ENCODE results near the gene VPS37C. TPM values are rescaled to one million over a fixed set of nuclear protein-coding genes. Genes with fewer than 3 reads are reported as not detected.
A peak's percentile ranks its signal among the peaks of the same experiment; 100 is the strongest.

VPS37C gene
- total RNA-seq, 1 donor from 2014 or later: 30.2 TPM

DNA sequence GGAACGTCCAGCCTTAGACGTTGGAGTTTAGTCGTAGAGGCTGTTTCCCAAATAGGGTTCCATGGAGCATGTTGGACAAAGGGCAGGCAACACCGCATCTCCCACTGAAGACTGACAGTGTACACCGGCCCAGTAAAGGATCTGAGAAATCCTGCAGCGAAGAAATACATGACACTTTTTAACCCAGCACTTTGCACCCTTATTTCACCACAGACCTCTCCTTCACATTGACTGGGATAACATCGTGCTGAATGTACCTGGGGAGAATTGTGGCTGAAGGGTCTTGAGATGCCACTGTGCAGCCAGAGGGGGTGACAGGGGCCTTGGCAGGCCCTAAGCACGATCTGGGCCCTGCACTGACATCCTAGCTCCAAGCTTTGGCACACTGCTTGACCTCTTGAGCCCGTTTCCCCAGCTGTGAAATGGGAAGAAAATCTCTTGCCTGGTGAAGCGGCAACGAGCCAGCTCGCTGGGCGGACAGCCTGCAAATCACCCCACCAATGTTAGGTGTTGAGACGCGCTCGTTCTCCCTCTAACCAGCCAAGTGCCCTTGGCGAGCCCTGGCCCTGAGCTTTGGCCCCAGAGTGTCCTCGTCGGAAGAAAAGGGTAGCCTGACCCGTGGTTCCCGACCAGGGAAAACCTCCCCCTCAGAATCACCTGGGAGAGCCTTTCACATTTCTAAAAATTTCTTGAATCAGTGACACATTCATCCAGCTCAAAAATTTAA, 45.6 kb downstream of the VPS37C start:
- Histone ChIP-seq H3K4me3 (no peak overlapping the region), H3K4me1 (peaks cover 3% of the 10 kb centered on the region), H3K36me3 (no peaks in the 10 kb centered on the region), H3K27ac (no peak overlapping the region), H3K27me3 (no peaks in the 10 kb centered on the region), H3K9me3 (no peaks in the 10 kb centered on the region)
- TF ChIP-seq, protein P1, sequence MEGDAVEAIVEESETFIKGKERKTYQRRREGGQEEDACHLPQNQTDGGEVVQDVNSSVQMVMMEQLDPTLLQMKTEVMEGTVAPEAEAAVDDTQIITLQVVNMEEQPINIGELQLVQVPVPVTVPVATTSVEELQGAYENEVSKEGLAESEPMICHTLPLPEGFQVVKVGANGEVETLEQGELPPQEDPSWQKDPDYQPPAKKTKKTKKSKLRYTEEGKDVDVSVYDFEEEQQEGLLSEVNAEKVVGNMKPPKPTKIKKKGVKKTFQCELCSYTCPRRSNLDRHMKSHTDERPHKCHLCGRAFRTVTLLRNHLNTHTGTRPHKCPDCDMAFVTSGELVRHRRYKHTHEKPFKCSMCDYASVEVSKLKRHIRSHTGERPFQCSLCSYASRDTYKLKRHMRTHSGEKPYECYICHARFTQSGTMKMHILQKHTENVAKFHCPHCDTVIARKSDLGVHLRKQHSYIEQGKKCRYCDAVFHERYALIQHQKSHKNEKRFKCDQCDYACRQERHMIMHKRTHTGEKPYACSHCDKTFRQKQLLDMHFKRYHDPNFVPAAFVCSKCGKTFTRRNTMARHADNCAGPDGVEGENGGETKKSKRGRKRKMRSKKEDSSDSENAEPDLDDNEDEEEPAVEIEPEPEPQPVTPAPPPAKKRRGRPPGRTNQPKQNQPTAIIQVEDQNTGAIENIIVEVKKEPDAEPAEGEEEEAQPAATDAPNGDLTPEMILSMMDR (IDR thresholded peaks at IDR 0.05): no peak
- intact Hi-C loops (cut with DNase I): no loop called here
- no peak for DNase-seq
- no peak for ATAC-seq

GRCh38 chr11:61114913-61115312, 46.3 kb downstream of the VPS37C start:
- H3K4me1 ChIP-seq: peaks cover 3% of the 10 kb centered on the region
- intact Hi-C loops (cut with DNase I): no loop called here
- no peak for DNase-seq
- no peaks in the 10 kb centered on the region for H3K27me3 ChIP-seq
- no peaks in the 10 kb centered on the region for H3K36me3 ChIP-seq
- H3K4me3 ChIP-seq: no peak overlapping the region
- no peaks in the 10 kb centered on the region for H3K9me3 ChIP-seq
- no peak overlapping the region for H3K27ac ChIP-seq
- TF ChIP-seq, protein P1 (IDR thresholded peaks at IDR 0.05): no peak
- no peak for ATAC-seq

DNA sequence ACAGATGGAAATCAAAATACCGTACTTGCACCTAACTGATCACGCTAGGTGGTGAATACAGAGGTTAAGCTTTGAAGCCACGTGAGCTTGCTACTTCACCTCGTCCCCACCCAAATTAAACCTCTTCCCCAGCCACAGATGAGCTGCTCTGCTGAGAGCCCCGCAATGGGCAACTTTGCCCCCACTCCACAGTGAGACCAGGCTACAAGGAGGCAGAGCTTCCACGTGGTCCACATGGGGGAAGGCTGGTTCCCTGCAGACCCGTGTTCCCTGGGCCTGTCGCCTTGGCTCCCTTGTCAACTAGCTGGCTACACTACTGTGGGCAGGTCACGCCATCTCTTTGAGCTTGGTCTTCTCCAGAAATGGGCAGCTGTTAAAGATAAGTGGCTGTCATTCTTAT, 48.0 kb downstream of the VPS37C start:
- DNase-seq (peak; percentile 16), ATAC-seq (no peak)
- no peaks in the 10 kb centered on the region for H3K36me3 ChIP-seq
- peaks cover 3% of the 10 kb centered on the region for H3K4me1 ChIP-seq
- no peaks in the 10 kb centered on the region for H3K9me3 ChIP-seq
- TF ChIP-seq, protein P1 (IDR thresholded peaks at IDR 0.05): no peak
- intact Hi-C loops (cut with DNase I): no loop called here
- no peak overlapping the region for H3K4me3 ChIP-seq
- H3K27me3 ChIP-seq: no peaks in the 10 kb centered on the region
- H3K27ac ChIP-seq: no peak overlapping the region

DNA sequence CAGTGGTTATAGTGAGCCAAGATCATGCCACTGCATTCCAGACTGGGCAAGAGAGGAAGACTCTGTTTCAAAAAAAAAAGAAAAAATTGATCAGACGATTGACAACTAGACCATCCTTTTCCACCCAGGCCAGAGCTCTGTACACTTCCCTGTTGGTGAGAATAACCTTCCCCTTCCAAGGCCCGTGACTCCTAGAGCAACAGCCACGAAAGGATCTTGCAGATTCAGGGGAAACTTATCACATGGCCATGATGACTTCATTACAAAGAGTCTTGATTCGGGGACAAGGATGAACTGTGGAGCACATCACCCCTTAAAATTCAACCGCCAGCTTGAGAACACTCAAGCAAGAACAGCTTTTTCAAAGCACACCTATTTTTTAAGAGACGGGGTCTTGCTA, 48.7 kb downstream of the VPS37C start:
- no peaks in the 10 kb centered on the region for H3K27me3 ChIP-seq
- no peaks in the 10 kb centered on the region for H3K36me3 ChIP-seq
- no peak overlapping the region for H3K4me3 ChIP-seq
- H3K4me1 ChIP-seq: peaks cover 3% of the 10 kb centered on the region
- H3K27ac ChIP-seq: no peak overlapping the region
- ATAC-seq (peak; percentile 51), DNase-seq (no peak)
- TF ChIP-seq, protein P1 (IDR thresholded peaks at IDR 0.05): no peak
- intact Hi-C loops (cut with DNase I): no loop called here
- H3K9me3 ChIP-seq: no peaks in the 10 kb centered on the region

- H3K27ac ChIP-seq: no peak overlapping the region
- TF ChIP-seq, protein P1 (IDR thresholded peaks at IDR 0.05): no peak
- peaks cover 3% of the 10 kb centered on the region for H3K27me3 ChIP-seq
- no peaks in the 10 kb centered on the region for H3K9me3 ChIP-seq
- DNase-seq (no peak), ATAC-seq (peak; percentile 72)
- intact Hi-C loops (cut with DNase I): no loop called here
- peaks cover 3% of the 10 kb centered on the region for H3K4me1 ChIP-seq
- H3K36me3 ChIP-seq: no peaks in the 10 kb centered on the region
- no peak overlapping the region for H3K4me3 ChIP-seq
Measured at GRCh38 chr11:61111786-61112517, 49.3 kb downstream of the VPS37C start.

Measured in upper lobe of right lung (tissue), 1 donor.